ENCODE results near the gene IPPK. TPM values are rescaled to one million over a fixed set of nuclear protein-coding genes. Genes with fewer than 3 reads are reported as not detected.

Gene IPPK
- total RNA-seq, 2 experiments from 2014 or later = 14.8 to 16.8 TPM

DNA sequence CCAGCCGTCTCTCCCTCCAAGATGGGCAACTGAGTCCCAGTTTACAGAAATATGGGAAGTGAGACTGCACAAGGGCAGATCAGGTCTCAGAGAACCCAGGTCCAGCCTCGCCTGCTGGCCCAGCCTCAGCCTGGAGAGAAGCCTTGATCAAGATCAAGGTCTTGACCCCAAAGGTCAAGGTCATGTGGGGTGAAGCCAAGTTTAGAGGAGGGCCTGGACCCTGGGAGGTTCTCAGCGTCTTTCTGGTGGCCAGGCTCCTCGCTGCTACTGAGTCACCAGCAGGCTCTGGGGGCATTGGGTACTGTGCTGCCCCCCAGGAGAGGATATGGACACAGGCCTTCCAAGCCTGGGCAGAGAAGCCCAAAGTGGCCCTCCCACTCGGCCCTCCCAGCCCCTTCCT lies 8.8 kb downstream of the IPPK start:
- ChIA-PET POLR2A (no interaction called here), CTCF (no interaction called here)

- CTCF ChIA-PET = interaction anchor here (1.4 kb wide), 1 partner anchor 25 kb away, joined by 4 read pairs; no protein-coding TSS in a partner anchor
- POLR2A ChIA-PET = interaction anchor here (0.6 to 0.7 kb wide), 2 partner anchors 10 to 17 kb away, joined by 3 to 5 read pairs; partner anchors contain the start of gene IPPK
Observed at GRCh38 chr9:92660266-92660665, 9.7 kb downstream of the IPPK start.

DNA sequence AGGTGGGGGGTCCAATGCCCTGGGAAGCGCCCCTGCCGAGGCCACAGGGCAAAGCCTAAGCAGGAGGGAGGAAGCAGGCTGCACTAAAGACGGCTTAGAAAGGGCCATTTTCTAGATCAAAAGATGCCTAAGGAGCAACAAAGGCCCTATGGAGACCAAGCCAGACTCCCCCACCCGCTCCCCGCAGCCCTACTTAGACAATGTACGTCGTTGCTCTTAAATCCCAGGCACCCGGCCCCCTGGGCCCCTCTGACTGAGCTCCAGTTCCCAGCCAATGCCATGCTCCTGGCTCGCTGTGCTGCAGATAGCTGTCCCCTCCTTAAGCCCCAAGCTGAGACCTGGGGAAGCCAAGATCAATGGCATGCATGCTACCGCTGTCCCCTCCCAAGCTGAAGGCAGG lies 10.3 kb downstream of the IPPK start:
- ChIA-PET POLR2A (interaction anchor here (0.7 kb wide), 1 partner anchor 11 kb away, joined by 3 read pairs; the partner anchor contains the start of gene IPPK), CTCF (interaction anchor here (1.4 kb wide), 1 partner anchor 25 kb away, joined by 4 read pairs; no protein-coding TSS in a partner anchor)

DNA sequence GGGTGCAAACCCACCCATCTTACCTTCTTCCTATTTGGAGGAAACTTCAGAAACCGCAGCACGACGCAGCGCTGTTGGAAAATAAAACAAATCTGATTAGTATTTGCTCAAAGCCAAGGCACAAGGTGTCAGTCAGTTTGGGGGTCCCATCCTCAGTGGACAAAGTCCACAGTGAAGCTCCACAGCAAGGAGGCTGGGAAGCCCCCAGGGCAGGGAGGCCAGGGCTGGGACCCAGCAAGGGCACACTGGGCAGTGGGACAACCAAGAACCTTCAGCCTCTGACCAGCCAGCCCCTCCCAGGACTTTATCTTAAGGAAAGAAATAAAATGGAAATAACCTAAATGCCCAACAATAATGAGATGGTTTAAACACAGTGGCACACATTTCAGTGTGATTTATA lies 11.3 kb downstream of the IPPK start:
- POLR2A ChIA-PET = no interaction called here

DNA sequence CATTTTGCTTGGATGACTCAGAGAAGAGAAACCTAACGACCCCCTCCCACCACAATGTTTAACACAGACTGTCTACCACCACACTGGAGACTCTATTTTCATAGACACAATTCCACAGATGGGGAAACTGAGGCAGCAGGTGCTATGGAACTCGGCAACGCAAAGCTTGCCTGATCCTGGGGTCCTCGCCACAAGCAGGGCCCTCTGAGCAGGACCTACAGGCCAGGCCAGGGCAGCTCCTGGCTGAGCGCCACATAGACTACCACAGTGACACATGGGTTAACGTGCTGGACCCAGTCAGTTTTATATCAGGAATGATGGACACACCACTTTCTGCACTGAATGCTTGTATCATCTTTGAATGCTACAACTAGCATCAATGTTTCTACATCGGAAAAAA lies 11.8 kb downstream of the IPPK start:
- ChIA-PET POLR2A (interaction anchor here (0.6 kb wide), 1 partner anchor 100 kb away, joined by 4 read pairs; no protein-coding TSS in a partner anchor), CTCF (no interaction called here)

More for the DNA sequence above, 11.3 kb downstream of the IPPK start:
- CTCF ChIA-PET = no interaction called here

DNA sequence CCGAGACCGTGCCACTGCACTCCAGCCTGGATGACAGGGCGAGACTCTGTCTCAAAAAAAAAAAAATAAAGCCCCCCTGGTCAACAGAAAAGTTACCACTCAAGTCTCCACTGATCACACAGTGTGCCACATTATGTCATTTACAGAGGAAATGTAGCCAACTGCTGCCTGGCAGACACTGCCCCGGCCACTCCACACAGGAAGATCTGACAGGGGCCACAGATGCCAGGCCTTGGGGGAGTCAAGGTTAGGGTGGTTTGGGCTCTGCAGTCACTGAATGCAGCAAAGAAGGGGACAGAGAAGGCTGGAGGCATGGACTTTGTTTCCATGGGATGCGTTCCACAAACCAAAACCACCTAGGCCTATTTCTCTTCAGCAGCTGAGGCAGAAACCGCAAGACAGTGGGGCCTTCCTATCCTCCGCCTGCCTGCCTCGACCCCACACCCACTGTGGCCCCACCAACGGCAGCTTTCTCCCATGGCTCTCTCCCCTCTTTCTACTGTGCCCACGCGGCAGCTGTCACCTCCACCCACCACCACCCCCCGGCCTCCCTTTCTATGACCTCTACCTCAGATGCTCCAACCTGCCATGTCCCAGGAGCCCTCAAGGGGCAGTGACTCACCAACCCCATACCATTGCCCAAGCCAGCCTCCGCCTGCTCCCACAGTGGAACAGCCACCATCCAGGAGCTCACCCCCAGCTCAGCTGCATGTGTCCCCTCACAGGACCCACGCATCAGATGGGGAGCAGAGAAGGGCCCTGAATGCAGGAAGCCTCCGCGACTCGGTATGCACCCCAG lies 12.4 kb downstream of the IPPK start:
- POLR2A ChIA-PET = interaction anchor here (0.6 kb wide), 1 partner anchor 101 kb away, joined by 4 read pairs; no protein-coding TSS in a partner anchor
- CTCF ChIA-PET = no interaction called here

GRCh38 chr9:92656537-92656925 lies 13.4 kb downstream of the IPPK start:
- CTCF ChIA-PET = no interaction called here

GRCh38 chr9:92655896-92656536 lies 13.9 kb downstream of the IPPK start:
- ChIA-PET POLR2A (interaction anchor here (0.7 kb wide), 1 partner anchor 43 kb away, joined by 3 read pairs; no protein-coding TSS in a partner anchor), CTCF (no interaction called here)

More at GRCh38 chr9:92656537-92656925, 13.4 kb downstream of the IPPK start:
- POLR2A ChIA-PET = no interaction called here

DNA sequence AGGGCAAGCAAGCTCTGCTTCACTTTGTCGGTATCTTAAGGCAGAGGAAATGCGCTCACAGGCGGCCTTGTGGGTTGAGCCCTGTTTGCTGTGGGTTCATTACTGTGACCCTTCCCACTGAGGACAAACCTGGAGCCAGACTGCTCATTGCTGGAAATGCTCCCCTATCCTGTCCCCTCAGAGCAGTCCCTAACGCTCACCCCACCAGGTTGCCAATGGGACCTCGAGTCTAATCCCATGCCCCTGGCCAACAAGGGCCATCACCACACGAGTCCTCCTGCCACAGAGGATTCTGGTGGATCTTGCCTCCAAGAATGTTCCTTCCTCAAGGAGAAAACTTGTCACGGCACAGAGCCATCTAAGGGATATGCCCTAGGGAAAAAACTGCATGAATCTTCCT lies 14.6 kb downstream of the IPPK start:
- POLR2A ChIA-PET = no interaction called here
- CTCF ChIA-PET = interaction anchor here (1.5 kb wide), 1 partner anchor 15 kb away, joined by 4 read pairs; no protein-coding TSS in a partner anchor

DNA sequence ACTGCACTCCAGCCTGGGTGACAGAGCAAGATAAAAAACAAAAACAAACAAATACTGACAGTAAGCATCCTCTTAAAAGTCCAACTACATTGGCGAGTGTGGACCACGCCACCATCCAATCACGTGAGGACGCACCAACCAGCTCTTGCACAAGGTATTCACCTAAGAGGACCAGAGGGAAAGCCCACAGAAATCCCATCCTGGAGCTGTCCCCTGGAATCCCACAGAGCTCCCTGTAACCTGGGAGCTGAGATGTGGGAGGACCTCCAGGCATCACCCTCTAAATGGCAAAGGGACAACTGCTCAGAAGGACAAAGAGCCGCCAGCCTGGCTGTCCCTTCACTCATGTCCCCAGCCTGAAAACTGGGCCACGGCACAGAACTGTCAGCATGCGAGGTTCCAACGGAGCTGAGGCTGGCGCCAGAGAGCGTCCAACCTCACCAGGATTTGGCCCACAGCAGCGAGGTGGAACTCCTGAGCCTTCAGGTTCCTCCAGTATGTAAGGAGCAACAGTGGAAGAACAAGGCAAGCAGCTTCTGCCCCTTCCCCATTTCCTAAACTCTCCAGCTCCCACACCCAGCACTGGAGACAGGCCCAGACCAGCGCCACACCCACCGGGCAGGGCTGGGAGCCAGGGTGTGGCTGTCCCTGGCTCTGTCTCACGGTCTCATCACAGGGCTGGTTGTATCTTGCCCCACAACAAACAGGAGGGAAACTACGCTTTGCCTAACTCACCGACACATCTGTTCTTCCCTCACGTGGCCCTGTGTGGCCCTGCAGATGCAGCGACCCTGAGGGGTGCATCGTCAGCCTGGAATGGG lies 15.2 kb downstream of the IPPK start:
- CTCF ChIA-PET = interaction anchor here (1.5 kb wide), 1 partner anchor 16 kb away, joined by 4 read pairs; no protein-coding TSS in a partner anchor
- POLR2A ChIA-PET = no interaction called here

DNA sequence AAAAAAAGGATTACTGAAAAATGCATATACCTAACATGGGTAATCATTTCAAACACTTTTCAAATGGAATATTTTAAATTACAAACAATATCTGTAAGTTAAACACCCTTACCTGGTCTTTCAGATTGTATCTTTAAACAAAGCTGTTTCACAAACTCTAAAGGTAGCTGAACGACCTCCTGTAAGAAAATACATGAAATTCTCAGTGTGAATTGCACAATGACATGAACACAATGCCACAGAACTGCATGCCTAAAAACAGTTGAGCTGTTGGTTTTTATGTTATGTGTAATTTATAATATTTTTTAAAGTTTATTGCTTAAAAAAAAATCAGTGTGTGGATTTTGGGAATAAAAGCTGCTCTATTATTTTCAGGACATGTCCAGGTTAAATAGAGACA lies 17.5 kb downstream of the IPPK start:
- ChIA-PET CTCF (no interaction called here), POLR2A (no interaction called here)

DNA sequence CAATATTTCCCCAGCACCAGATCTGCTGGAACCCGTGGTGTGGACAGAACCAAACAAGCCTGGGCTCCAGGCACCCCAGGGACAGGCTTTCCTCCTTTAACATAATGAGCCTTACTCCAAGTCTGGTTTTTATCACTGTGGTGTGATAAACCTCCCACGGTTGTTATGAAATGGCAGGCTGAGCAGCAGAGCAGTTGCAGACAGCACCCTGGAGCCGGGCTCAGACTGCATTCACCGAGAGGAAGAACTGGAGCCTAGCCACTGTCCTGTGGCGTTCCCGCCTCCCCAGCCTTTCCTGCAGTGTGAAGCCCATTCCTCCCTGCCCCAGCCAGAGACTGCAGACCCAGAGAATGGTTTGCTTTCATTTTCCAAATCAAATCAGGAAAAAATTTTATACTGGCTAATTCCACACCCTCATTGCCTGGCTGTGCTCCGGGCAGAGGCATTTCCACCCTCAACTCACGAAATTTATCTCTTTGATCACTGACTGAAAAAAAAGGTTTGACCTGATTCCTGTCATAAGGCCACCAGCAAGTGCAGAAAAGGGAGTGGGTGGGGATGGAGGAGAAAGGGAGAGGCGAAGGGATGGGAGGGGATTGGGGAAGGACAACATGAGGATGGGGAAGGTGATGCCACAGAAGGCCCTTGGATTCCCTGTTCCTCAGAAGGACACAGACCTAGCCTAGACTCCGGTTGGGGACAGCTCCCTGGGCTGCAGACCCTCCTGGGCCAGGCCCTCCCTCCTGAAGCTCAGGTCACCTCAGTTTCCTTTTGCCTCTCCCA lies 18.9 kb downstream of the IPPK start:
- CTCF ChIA-PET = no interaction called here

DNA sequence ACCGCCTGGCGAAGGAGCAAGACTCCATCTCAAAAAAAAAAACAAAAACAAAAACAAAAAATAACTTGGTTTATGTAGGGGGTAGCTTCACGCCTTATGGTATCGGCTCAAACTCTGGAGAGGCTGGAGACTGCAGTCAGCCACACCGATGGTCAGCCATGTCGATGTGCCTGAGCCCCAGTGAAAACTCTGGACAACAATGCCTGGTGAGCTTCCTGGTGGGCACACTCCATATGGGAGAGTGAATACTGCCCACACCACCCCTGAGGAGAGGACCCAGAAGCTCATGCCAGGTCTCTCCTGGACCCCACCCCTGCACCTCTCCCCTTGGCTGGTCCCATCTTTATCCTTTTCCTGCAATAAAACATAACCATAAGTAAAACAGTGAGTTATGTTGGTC lies 19.6 kb downstream of the IPPK start:
- CTCF ChIA-PET = no interaction called here
- POLR2A ChIA-PET = no interaction called here

More for the DNA sequence above, 18.9 kb downstream of the IPPK start:
- POLR2A ChIA-PET = no interaction called here

- POLR2A ChIA-PET = no interaction called here
Observed at GRCh38 chr9:92649007-92649406, 20.9 kb downstream of the IPPK start.

GRCh38 chr9:92648474-92648971 lies 21.4 kb downstream of the IPPK start:
- CTCF ChIA-PET = no interaction called here
- POLR2A ChIA-PET = no interaction called here

More at GRCh38 chr9:92649007-92649406, 20.9 kb downstream of the IPPK start:
- CTCF ChIA-PET = no interaction called here

GRCh38 chr9:92647671-92648473 lies 22.1 kb downstream of the IPPK start:
- ChIA-PET CTCF (no interaction called here), POLR2A (no interaction called here)

DNA sequence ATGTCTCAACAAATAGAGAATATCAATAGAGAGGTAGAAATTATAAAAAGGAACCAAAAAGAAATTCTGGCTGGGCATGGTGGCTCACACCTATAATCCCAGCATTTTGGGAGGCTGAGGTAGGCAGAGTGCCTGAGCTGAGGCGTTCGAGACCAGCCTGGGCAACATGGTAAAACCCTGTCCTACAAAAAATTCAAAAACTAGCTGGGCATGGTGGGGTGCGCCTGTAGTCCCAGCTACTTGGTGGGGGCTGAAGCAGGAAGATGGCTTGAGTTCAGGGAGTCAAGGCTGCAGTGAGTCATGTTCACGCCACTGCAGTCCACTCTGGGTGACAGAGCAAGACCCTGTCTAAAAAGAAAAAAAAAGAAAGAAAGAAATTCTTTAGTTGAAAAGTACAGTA lies 24.9 kb downstream of the IPPK start:
- ChIA-PET POLR2A (no interaction called here), CTCF (no interaction called here)

DNA sequence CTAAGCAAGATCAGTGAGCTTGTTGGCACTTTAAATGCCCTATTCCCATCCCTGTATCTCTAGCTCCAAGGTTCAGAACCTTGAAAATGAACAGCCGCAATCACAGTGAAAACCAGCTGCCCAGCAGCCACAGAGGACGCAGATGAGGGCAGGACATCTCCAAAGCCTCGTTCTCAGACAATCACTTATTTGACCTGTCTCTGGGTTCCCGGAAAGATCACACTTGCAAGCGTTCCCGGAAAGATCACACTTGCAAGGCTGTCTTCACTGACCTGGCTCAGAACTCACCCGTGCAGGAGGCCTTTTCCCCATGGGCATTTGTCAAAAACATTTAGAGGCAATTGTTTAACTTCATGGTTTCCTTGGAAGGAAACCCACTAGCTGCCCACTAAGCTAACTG lies 25.7 kb downstream of the IPPK start:
- CTCF ChIA-PET = interaction anchor here (1.7 kb wide), 1 partner anchor 10 kb away, joined by 5 read pairs; no protein-coding TSS in a partner anchor
- POLR2A ChIA-PET = no interaction called here

All from activated CD8-positive, alpha-beta memory T cell treated with anti-CD3 and anti-CD28 coated beads for 36 hours (primary cell).